Measurements from ENCODE around the gene KAZN. TPM values are rescaled to one million over a fixed set of nuclear protein-coding genes. Genes with fewer than 3 reads are reported as not detected.

Gene KAZN
- total RNA-seq, 1 donor from 2014 or later: 11.6 TPM

- no peaks in the 10 kb centered on the region for H3K9me3 Mint-ChIP-seq
- DNase-seq (ENCODE audit: low read depth, low spot score): no peak
- no peaks in the 10 kb centered on the region for H3K36me3 Mint-ChIP-seq (ENCODE audit: low read depth)
- H3K27ac Mint-ChIP-seq (ENCODE audit: unreplicated experiment): no peak overlapping the region
- TF ChIP-seq CTCF (conservative IDR thresholded peaks at IDR 0.05): no peak
- H3K27me3 Mint-ChIP-seq (ENCODE audit: low read depth): no peaks in the 10 kb centered on the region
- no peak overlapping the region for H3K4me3 Mint-ChIP-seq
- H3K4me1 Mint-ChIP-seq: peaks cover 29% of the 10 kb centered on the region
Measured at GRCh38 chr1:14696761-14697160, 98.3 kb downstream of the KAZN start.

GRCh38 chr1:14697353-14697752 is 98.9 kb downstream of the KAZN start:
- Mint-ChIP-seq H3K4me3 (no peak overlapping the region), H3K27ac (ENCODE audit: unreplicated experiment) (peak overlapping the region; percentile 10), H3K36me3 (ENCODE audit: low read depth) (no peaks in the 10 kb centered on the region), H3K4me1 (peaks cover 29% of the 10 kb centered on the region), H3K27me3 (ENCODE audit: low read depth) (no peaks in the 10 kb centered on the region), H3K9me3 (no peaks in the 10 kb centered on the region)
- DNase-seq (ENCODE audit: low read depth, low spot score): no peak
- no peak for TF ChIP-seq CTCF (conservative IDR thresholded peaks at IDR 0.05)

GRCh38 chr1:14698314-14698713 is 99.8 kb downstream of the KAZN start:
- Mint-ChIP-seq H3K27me3 (ENCODE audit: low read depth) (no peaks in the 10 kb centered on the region), H3K4me1 (peaks cover 29% of the 10 kb centered on the region), H3K27ac (ENCODE audit: unreplicated experiment) (no peak overlapping the region), H3K4me3 (no peak overlapping the region), H3K9me3 (no peaks in the 10 kb centered on the region), H3K36me3 (ENCODE audit: low read depth) (no peaks in the 10 kb centered on the region)
- no peak for TF ChIP-seq CTCF (conservative IDR thresholded peaks at IDR 0.05)
- DNase-seq (ENCODE audit: low read depth, low spot score): no peak

- DNase-seq (ENCODE audit: low read depth, low spot score): no peak
- H3K4me3 Mint-ChIP-seq: no peak overlapping the region
- no peaks in the 10 kb centered on the region for H3K36me3 Mint-ChIP-seq (ENCODE audit: low read depth)
- H3K27me3 Mint-ChIP-seq (ENCODE audit: low read depth): no peaks in the 10 kb centered on the region
- no peak for TF ChIP-seq CTCF (conservative IDR thresholded peaks at IDR 0.05)
- no peak overlapping the region for H3K27ac Mint-ChIP-seq (ENCODE audit: unreplicated experiment)
- peaks cover 19% of the 10 kb centered on the region for H3K4me1 Mint-ChIP-seq
- no peaks in the 10 kb centered on the region for H3K9me3 Mint-ChIP-seq
Measured at GRCh38 chr1:14699620-14700019, 101.1 kb downstream of the KAZN start.

- H3K9me3 Mint-ChIP-seq: peaks cover 8% of the 10 kb centered on the region
- TF ChIP-seq CTCF (conservative IDR thresholded peaks at IDR 0.05): no peak
- no peak overlapping the region for H3K27ac Mint-ChIP-seq (ENCODE audit: unreplicated experiment)
- H3K27me3 Mint-ChIP-seq (ENCODE audit: low read depth): no peaks in the 10 kb centered on the region
- DNase-seq (ENCODE audit: low read depth, low spot score): no peak
- peaks cover 4% of the 10 kb centered on the region for H3K36me3 Mint-ChIP-seq (ENCODE audit: low read depth)
- H3K4me3 Mint-ChIP-seq: no peak overlapping the region
- no peaks in the 10 kb centered on the region for H3K4me1 Mint-ChIP-seq
Measured at GRCh38 chr1:14704846-14705245, 106.4 kb downstream of the KAZN start.

GRCh38 chr1:14705824-14706223 is 107.3 kb downstream of the KAZN start:
- no peak overlapping the region for H3K27ac Mint-ChIP-seq (ENCODE audit: unreplicated experiment)
- H3K9me3 Mint-ChIP-seq: peaks cover 8% of the 10 kb centered on the region
- H3K4me3 Mint-ChIP-seq: no peak overlapping the region
- no peaks in the 10 kb centered on the region for H3K4me1 Mint-ChIP-seq
- H3K36me3 Mint-ChIP-seq (ENCODE audit: low read depth): peaks cover 4% of the 10 kb centered on the region
- no peak for TF ChIP-seq CTCF (conservative IDR thresholded peaks at IDR 0.05)
- H3K27me3 Mint-ChIP-seq (ENCODE audit: low read depth): no peaks in the 10 kb centered on the region
- no peak for DNase-seq (ENCODE audit: low read depth, low spot score)

Data from neural crest cell (in vitro differentiated cells).